HFFc6 (cell line): ENCODE data around the gene ADA. TPM values are rescaled to one million over a fixed set of nuclear protein-coding genes. Genes with fewer than 3 reads are reported as not detected.

Source experiments
- DNase-seq: peaks from one replicate; pipeline ENCODE4 v3.0.0-alpha.2; 2018
- H3K27ac Mint-ChIP-seq: 2 replicates; pipeline ENCODE4 v1.8.0; 2020; ENCODE audit warnings: mild to moderate bottlenecking, mixed read lengths
- H3K27me3 Mint-ChIP-seq: 2 replicates; pipeline ENCODE4 v1.8.0; 2021; ENCODE audit warnings: mild to moderate bottlenecking, moderate library complexity, mixed read lengths; ENCODE audit not compliant: insufficient read depth
- H3K36me3 Mint-ChIP-seq: 2 replicates; pipeline ENCODE4 v1.8.0; 2021; ENCODE audit warnings: low read depth, mixed read lengths
- H3K4me1 Mint-ChIP-seq: 2 replicates; pipeline ENCODE4 v1.8.0; 2020; ENCODE audit warnings: low read depth, mixed read lengths
- H3K4me3 Mint-ChIP-seq: 2 replicates; pipeline ENCODE4 v1.8.0; 2020; ENCODE audit warnings: mild to moderate bottlenecking, moderate library complexity, mixed read lengths
- H3K9me3 Mint-ChIP-seq: 2 replicates; pipeline ENCODE4 v1.8.0; 2020; ENCODE audit warnings: mild to moderate bottlenecking, mixed read lengths
- total RNA-seq, 6 experiments: library from RNA; stranded (reverse); fragmentation: NEBNext Ultra II Directional; extraction: Animal tissue kit (Norgen Biotek cat#: 25700); gene quantifications; 2 replicates in 1 of 6; 3 replicates in 5 of 6; pipeline ENCODE4 v1.2.3, GENCODE V29; 2021
- TF ChIP-seq, protein P1 (sequence below): fragments of 200-600 bp; sonication (generic); IDR thresholded peaks from 2 replicates; pipeline ENCODE4 v1.5.0; 2021; ENCODE audit warnings: antibody characterized with exemption, mild to moderate bottlenecking

The ADA gene
- total RNA-seq, 6 experiments from 2014 or later = 11.0 to 15.9 (median 12.7) TPM

- no peak overlapping the region for H3K4me3 Mint-ChIP-seq
- H3K36me3 Mint-ChIP-seq = no peaks in the 10 kb centered on the region
- no peaks in the 10 kb centered on the region for H3K27me3 Mint-ChIP-seq
- no peaks in the 10 kb centered on the region for H3K4me1 Mint-ChIP-seq
- peak overlapping the region; percentile 28; the same call in 1 of the 2 replicates for H3K27ac Mint-ChIP-seq
- no peaks in the 10 kb centered on the region for H3K9me3 Mint-ChIP-seq
- TF ChIP-seq, protein P1, sequence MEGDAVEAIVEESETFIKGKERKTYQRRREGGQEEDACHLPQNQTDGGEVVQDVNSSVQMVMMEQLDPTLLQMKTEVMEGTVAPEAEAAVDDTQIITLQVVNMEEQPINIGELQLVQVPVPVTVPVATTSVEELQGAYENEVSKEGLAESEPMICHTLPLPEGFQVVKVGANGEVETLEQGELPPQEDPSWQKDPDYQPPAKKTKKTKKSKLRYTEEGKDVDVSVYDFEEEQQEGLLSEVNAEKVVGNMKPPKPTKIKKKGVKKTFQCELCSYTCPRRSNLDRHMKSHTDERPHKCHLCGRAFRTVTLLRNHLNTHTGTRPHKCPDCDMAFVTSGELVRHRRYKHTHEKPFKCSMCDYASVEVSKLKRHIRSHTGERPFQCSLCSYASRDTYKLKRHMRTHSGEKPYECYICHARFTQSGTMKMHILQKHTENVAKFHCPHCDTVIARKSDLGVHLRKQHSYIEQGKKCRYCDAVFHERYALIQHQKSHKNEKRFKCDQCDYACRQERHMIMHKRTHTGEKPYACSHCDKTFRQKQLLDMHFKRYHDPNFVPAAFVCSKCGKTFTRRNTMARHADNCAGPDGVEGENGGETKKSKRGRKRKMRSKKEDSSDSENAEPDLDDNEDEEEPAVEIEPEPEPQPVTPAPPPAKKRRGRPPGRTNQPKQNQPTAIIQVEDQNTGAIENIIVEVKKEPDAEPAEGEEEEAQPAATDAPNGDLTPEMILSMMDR = no peak
- DNase-seq = no peak
Measured at GRCh38 chr20:44633187-44633810, 18.2 kb downstream of the ADA start.

DNA sequence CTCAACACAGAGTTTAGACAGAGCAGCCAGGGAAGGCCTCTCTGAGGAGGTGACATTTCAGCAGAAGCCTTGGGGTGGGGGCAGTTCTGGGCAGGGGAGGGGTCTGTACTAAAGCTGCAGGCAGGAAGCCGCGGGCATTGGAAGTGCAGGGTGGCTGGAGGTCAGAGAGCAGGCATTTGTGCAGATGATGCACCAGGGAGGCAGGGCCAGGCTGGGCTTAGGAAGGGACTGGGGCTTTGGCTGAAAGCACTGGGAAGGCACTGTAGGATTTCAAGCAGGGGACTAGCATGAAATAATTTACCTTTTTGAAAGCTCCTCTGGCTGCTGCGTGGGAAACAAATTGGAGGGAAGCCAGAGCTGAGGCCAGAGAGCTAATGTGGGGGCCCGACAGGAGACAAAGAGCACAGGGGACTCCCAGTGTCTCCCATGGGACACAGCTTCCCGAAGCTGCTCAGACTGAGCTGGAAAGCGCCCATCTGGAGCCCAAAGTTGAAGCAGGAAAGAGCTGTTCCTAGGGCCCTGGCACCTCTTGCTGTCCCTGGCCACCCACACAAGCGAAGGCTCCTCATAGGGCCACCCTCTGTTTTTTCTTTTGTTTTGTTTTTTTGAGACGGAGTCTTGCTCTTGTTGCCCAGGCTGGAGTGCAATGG lies 19.3 kb downstream of the ADA start:
- H3K4me3 Mint-ChIP-seq = no peak overlapping the region
- H3K4me1 Mint-ChIP-seq = no peaks in the 10 kb centered on the region
- TF ChIP-seq, protein P1 = no peak
- no peaks in the 10 kb centered on the region for H3K36me3 Mint-ChIP-seq
- DNase-seq = no peak
- no peaks in the 10 kb centered on the region for H3K27me3 Mint-ChIP-seq
- H3K27ac Mint-ChIP-seq = no peak overlapping the region
- no peaks in the 10 kb centered on the region for H3K9me3 Mint-ChIP-seq

GRCh38 chr20:44630297-44630696 lies 21.2 kb downstream of the ADA start:
- DNase-seq = no peak
- Mint-ChIP-seq H3K4me1 (no peaks in the 10 kb centered on the region), H3K36me3 (no peaks in the 10 kb centered on the region), H3K9me3 (no peaks in the 10 kb centered on the region), H3K4me3 (no peak overlapping the region), H3K27me3 (no peaks in the 10 kb centered on the region), H3K27ac (no peak overlapping the region)
- TF ChIP-seq, protein P1 = no peak

- H3K36me3 Mint-ChIP-seq = 0 out of 2 replicates have a peak, but pooled peaks cover 5% of the 10 kb centered on the region
- H3K27ac Mint-ChIP-seq = no peak overlapping the region
- no peaks in the 10 kb centered on the region for H3K9me3 Mint-ChIP-seq
- no peaks in the 10 kb centered on the region for H3K4me1 Mint-ChIP-seq
- H3K27me3 Mint-ChIP-seq = no peaks in the 10 kb centered on the region
- no peak overlapping the region for H3K4me3 Mint-ChIP-seq
- TF ChIP-seq, protein P1 = no peak
- no peak for DNase-seq
Measured at GRCh38 chr20:44629542-44629941, 22.0 kb downstream of the ADA start.

GRCh38 chr20:44629017-44629385 lies 22.5 kb downstream of the ADA start:
- H3K36me3 Mint-ChIP-seq = 0 out of 2 replicates have a peak, but pooled peaks cover 9% of the 10 kb centered on the region
- no peak for DNase-seq
- no peak overlapping the region for H3K4me3 Mint-ChIP-seq
- H3K27ac Mint-ChIP-seq = no peak overlapping the region
- no peaks in the 10 kb centered on the region for H3K4me1 Mint-ChIP-seq
- no peaks in the 10 kb centered on the region for H3K9me3 Mint-ChIP-seq
- H3K27me3 Mint-ChIP-seq = no peaks in the 10 kb centered on the region
- TF ChIP-seq, protein P1 = no peak
